ENCODE measurements around the gene DBF4. TPM values are rescaled to one million over a fixed set of nuclear protein-coding genes. Genes with fewer than 3 reads are reported as not detected.
A peak's percentile ranks its signal among the peaks of the same experiment; 100 is the strongest.

DBF4 gene
- total RNA-seq, 1 experiment from 2014 or later = 70.7 TPM

DNA sequence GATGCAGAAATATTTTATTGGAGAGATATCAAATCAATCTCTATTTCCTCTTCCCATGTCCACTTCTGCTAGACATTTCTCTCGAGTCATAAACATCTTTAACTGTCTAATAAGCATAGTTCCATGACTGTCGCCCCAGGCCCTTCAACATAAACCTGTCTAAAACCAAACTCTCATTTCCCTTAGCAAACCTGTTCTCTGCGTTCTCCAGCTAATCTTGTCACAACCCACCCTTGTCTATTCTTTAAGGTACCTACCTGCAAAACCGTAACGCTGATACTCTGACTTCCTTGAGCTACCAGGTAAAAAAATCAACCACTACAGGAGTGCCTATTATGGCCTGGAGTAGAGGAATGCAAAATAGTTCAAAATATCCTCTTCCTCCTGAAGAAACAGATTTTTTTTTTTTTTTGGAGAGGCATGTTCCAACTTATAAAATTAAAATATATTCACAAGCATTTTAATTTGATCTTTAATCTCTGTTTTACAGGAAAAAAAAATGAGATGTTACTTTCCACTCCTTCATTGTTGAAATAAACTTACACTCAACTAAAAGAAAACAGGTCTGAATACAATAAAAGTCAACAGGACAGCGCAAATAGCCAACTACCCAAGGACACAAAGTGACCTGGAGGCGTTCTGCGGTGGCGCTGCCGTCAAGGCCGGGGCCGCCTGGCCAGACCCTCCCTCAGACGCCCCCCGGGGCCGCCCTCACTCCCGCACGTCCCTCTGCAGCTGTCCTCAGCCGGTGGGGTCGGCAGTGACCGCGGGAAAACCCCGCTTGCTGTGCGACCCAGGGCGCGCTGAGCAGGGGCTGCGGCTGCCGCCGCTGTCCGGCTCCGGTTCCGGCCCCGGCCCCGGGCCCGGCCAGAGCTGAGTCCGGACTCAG lies 898 bp upstream of the DBF4 start:
- Histone ChIP-seq H3K27ac (ENCODE audit: low read length) (peak overlapping the region; percentile 80), H3K4me3 (ENCODE audit: low read length) (peak overlapping the region; percentile 71), H3K36me3 (ENCODE audit: insufficient read depth, low read length) (peaks cover 51% of the 10 kb centered on the region), H3K9me3 (ENCODE audit: low read length) (no peaks in the 10 kb centered on the region; the same call in 1 of the 2 replicates), H3K9me2 (replicated peaks; ENCODE audit: insufficient read depth, low read length) (no peaks in the 10 kb centered on the region), H2AFZ (ENCODE audit: low read length) (peak overlapping the region; percentile 10), H3K4me1 (ENCODE audit: low read length) (peaks cover 38% of the 10 kb centered on the region), H3K9ac (ENCODE audit: low read length) (peak overlapping the region; percentile 96), H4K20me1 (ENCODE audit: insufficient read depth, low read depth, low read length) (no peaks in the 10 kb centered on the region; the same call in 1 of the 2 replicates), H3K79me2 (ENCODE audit: low read length) (peaks cover 96% of the 10 kb centered on the region), H3K27me3 (ENCODE audit: low read length) (no peaks in the 10 kb centered on the region), H3K4me2 (ENCODE audit: low read depth, low read length, poor library complexity, severe bottlenecking) (peak overlapping the region; percentile 72)
- DNase-seq = peak; percentile 66

DNA sequence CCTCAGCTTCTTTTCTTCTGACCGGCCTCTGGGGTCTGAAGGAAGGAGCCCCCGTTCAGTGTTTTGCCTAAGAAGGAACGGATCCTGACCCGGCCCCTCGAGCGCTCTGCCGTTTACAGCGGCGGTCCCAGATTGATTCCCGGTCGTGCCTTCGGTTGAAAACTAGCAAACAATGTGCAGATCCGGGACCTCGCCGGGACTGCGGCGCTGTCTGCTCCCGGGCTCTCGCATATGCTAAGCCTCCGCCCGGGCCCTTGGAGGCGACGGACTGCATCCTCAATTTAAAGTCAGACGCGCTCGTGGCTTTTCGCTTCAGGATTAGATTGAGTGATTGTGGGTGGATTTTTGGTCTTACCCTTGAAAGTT lies 559 bp downstream of the DBF4 start:
- Histone ChIP-seq H3K36me3 (ENCODE audit: insufficient read depth, low read length) (peaks cover 46% of the 10 kb centered on the region), H3K4me3 (ENCODE audit: low read length) (peak overlapping the region; percentile 88), H3K4me1 (ENCODE audit: low read length) (peaks cover 51% of the 10 kb centered on the region), H3K9me3 (ENCODE audit: low read length) (no peaks in the 10 kb centered on the region), H3K79me2 (ENCODE audit: low read length) (peaks cover 96% of the 10 kb centered on the region), H3K4me2 (ENCODE audit: low read depth, low read length, poor library complexity, severe bottlenecking) (peak overlapping the region; percentile 85), H3K9ac (ENCODE audit: low read length) (peak overlapping the region; percentile 96), H3K9me2 (replicated peaks; ENCODE audit: insufficient read depth, low read length) (no peaks in the 10 kb centered on the region), H3K27me3 (ENCODE audit: low read length) (no peaks in the 10 kb centered on the region), H2AFZ (ENCODE audit: low read length) (peak overlapping the region; percentile 30; the same call in 1 of the 2 replicates), H4K20me1 (ENCODE audit: insufficient read depth, low read depth, low read length) (no peaks in the 10 kb centered on the region; the same call in 1 of the 2 replicates), H3K27ac (ENCODE audit: low read length) (peak overlapping the region; percentile 92)
- DNase-seq = peak; percentile 80

DNA sequence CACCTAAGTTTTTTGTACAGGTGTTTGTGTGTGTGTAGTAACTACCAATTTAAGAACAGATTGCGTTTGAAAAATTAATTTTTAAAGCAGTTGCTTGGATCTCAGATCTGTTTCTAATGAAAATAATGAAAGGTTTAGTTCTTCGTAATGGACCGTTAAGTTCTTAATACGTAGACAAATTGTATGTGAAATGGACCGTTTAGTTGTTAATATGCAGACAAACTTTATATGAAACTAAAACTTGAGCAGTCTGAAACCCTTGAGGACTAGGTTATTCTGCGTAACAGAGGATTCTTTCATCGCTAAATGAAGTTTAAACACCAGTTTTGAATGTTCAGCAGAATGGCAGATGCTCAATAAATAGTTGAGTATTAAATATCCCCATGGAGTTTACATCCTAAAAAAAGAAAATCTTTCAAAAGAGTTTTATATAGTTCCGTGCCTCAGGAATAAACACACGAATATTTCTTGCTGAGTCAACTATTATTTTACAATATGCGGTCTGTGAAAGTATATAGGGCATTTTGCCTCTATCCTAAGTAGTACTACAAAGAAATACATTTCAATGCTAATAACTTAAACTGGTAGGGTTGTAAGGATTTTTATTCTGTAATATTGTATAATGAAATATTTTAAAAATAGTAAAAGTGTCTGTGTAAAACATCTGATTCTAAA lies 1.2 kb downstream of the DBF4 start:
- H3K9ac ChIP-seq (ENCODE audit: low read length) = peak overlapping the region; percentile 96
- H3K27me3 ChIP-seq (ENCODE audit: low read length) = no peaks in the 10 kb centered on the region
- peak overlapping the region; percentile 92 for H3K27ac ChIP-seq (ENCODE audit: low read length)
- H4K20me1 ChIP-seq (ENCODE audit: insufficient read depth, low read depth, low read length) = no peaks in the 10 kb centered on the region; the same call in 1 of the 2 replicates
- peaks cover 96% of the 10 kb centered on the region for H3K79me2 ChIP-seq (ENCODE audit: low read length)
- H3K4me1 ChIP-seq (ENCODE audit: low read length) = peaks cover 57% of the 10 kb centered on the region
- H3K9me2 ChIP-seq (replicated peaks; ENCODE audit: insufficient read depth, low read length) = no peaks in the 10 kb centered on the region
- peak overlapping the region; percentile 88 for H3K4me3 ChIP-seq (ENCODE audit: low read length)
- peak overlapping the region; percentile 85 for H3K4me2 ChIP-seq (ENCODE audit: low read depth, low read length, poor library complexity, severe bottlenecking)
- peak overlapping the region; percentile 30; the same call in 1 of the 2 replicates for H2AFZ ChIP-seq (ENCODE audit: low read length)
- peak; percentile 48 for DNase-seq
- no peaks in the 10 kb centered on the region for H3K9me3 ChIP-seq (ENCODE audit: low read length)
- peaks cover 46% of the 10 kb centered on the region for H3K36me3 ChIP-seq (ENCODE audit: insufficient read depth, low read length)

DNA sequence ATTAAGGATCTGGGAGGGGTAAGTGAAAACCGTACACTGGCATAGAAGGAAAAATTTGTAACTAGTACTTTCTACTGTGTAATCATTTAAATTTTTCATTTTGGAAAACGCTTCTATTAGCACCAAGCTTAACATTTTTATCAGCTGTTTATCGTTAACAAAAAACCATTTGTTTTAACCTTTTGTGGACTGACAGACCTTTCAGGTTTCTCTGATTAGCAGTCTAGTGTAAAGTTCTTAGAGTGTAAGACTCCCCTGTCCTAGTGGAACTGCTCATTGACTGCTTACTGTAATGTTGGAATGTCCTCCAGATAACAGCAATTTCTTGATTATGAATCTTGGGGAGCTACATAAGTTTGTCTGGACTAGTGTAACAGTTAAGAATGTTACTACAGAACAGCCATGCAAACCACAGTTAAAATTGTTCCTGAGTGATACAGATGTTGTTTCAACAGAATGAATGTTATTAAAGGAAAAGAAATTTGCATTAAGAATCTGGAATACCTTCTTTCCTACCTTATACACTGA lies 2.0 kb downstream of the DBF4 start:
- Histone ChIP-seq H3K36me3 (ENCODE audit: insufficient read depth, low read length) (peaks cover 43% of the 10 kb centered on the region), H4K20me1 (ENCODE audit: insufficient read depth, low read depth, low read length) (no peaks in the 10 kb centered on the region; the same call in 1 of the 2 replicates), H3K4me1 (ENCODE audit: low read length) (peaks cover 64% of the 10 kb centered on the region), H3K9me3 (ENCODE audit: low read length) (no peaks in the 10 kb centered on the region), H2AFZ (ENCODE audit: low read length) (no peak overlapping the region), H3K27me3 (ENCODE audit: low read length) (no peaks in the 10 kb centered on the region), H3K27ac (ENCODE audit: low read length) (peak overlapping the region; percentile 92; the same call in 1 of the 2 replicates), H3K4me3 (ENCODE audit: low read length) (peak overlapping the region; percentile 88), H3K9ac (ENCODE audit: low read length) (peak overlapping the region; percentile 96), H3K9me2 (replicated peaks; ENCODE audit: insufficient read depth, low read length) (no peaks in the 10 kb centered on the region), H3K4me2 (ENCODE audit: low read depth, low read length, poor library complexity, severe bottlenecking) (peak overlapping the region; percentile 85), H3K79me2 (ENCODE audit: low read length) (peaks cover 96% of the 10 kb centered on the region)
- no peak for DNase-seq

DNA sequence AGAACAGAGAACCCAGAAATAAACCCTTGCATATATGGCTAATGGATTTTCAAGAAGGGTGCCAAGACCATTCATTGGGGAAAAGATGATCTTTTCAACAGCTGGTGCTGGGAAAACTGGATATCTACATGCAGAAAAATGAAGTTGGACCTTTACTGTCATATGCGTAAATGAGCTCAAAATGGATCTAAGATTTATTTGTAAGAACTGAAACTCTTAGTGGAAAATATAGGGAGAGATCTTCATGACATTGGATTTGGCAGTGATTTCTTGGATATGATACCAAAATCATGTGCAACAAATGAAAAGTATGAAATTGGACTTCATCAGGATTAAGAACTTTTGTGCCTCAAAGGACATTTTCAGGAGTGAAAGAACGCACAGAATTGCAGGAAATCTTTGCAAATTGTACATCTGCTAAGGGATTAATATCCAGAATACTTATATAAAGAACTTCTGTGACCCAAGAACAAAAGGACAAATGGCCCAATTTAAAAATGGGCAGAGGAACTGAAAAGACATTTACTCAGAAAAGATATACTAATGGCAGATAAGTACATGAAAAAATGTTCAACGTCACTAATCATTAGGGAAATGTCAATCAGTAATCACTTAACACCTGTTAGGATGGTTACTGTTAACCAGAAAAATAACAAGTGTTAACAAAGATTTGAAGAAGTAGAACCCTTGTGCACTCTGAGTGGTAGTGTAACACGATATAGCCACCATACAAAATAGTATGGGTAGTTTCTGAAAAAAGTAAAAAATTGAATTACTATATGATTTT lies 6.1 kb downstream of the DBF4 start:
- H3K27me3 ChIP-seq (ENCODE audit: low read length) = no peaks in the 10 kb centered on the region
- DNase-seq = no peak
- no peak overlapping the region for H3K4me2 ChIP-seq (ENCODE audit: low read depth, low read length, poor library complexity, severe bottlenecking)
- no peaks in the 10 kb centered on the region for H3K9me3 ChIP-seq (ENCODE audit: low read length)
- no peaks in the 10 kb centered on the region; the same call in 1 of the 2 replicates for H4K20me1 ChIP-seq (ENCODE audit: insufficient read depth, low read depth, low read length)
- no peak overlapping the region for H3K9ac ChIP-seq (ENCODE audit: low read length)
- H3K4me1 ChIP-seq (ENCODE audit: low read length) = peaks cover 55% of the 10 kb centered on the region
- H3K79me2 ChIP-seq (ENCODE audit: low read length) = peaks cover 95% of the 10 kb centered on the region
- H3K4me3 ChIP-seq (ENCODE audit: low read length) = no peak overlapping the region
- H3K27ac ChIP-seq (ENCODE audit: low read length) = no peak overlapping the region
- peaks cover 63% of the 10 kb centered on the region for H3K36me3 ChIP-seq (ENCODE audit: insufficient read depth, low read length)
- H2AFZ ChIP-seq (ENCODE audit: low read length) = no peak overlapping the region
- H3K9me2 ChIP-seq (replicated peaks; ENCODE audit: insufficient read depth, low read length) = no peaks in the 10 kb centered on the region

DNA sequence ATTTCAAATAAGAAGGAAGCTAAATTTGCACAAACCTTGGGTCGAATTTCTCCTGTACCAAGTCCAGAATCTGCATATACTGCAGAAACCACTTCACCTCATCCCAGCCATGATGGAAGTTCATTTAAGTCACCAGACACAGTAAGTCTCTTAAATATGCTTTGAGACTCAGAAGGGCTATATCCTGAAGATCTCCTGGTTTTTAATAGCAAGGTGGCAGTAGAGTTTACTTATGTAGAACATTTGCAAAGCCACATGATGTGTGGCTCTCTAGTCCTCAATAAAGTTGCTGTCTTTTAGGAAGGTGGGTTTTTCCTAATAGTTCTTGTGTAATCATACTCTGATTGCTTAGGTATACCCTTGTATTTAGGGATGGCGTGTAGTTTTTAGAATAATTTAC lies 8.7 kb downstream of the DBF4 start:
- no peak for DNase-seq
- Histone ChIP-seq H3K9me2 (replicated peaks; ENCODE audit: insufficient read depth, low read length) (no peaks in the 10 kb centered on the region), H3K4me1 (ENCODE audit: low read length) (peaks cover 35% of the 10 kb centered on the region), H3K4me2 (ENCODE audit: low read depth, low read length, poor library complexity, severe bottlenecking) (no peak overlapping the region), H2AFZ (ENCODE audit: low read length) (no peak overlapping the region), H4K20me1 (ENCODE audit: insufficient read depth, low read depth, low read length) (no peaks in the 10 kb centered on the region), H3K36me3 (ENCODE audit: insufficient read depth, low read length) (peaks cover 64% of the 10 kb centered on the region), H3K9ac (ENCODE audit: low read length) (no peak overlapping the region), H3K9me3 (ENCODE audit: low read length) (no peaks in the 10 kb centered on the region), H3K4me3 (ENCODE audit: low read length) (no peak overlapping the region), H3K27ac (ENCODE audit: low read length) (no peak overlapping the region), H3K27me3 (ENCODE audit: low read length) (no peaks in the 10 kb centered on the region), H3K79me2 (ENCODE audit: low read length) (peaks cover 95% of the 10 kb centered on the region)

DNA sequence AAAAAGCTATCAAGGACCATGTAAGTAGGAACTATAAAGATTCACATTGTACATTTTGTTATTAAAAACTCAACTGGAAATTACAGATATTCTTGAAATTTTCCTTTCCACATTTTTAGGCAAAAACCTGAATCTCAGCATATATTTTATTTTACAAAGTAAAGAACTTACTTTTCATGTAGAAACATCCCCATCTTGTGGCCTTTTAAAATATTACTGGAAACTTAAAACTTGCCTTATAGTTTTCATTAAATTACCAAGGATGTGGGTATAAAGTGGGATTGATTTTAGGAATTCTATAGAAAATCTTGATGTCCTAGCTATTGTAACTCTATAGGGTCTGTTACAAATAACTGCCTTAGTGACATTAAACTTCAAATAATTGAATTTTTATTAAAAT lies 10.6 kb downstream of the DBF4 start:
- Histone ChIP-seq H3K27ac (ENCODE audit: low read length) (no peak overlapping the region), H3K27me3 (ENCODE audit: low read length) (no peaks in the 10 kb centered on the region), H3K4me2 (ENCODE audit: low read depth, low read length, poor library complexity, severe bottlenecking) (no peak overlapping the region), H3K4me3 (ENCODE audit: low read length) (no peak overlapping the region), H3K36me3 (ENCODE audit: insufficient read depth, low read length) (peaks cover 65% of the 10 kb centered on the region), H3K9me3 (ENCODE audit: low read length) (no peaks in the 10 kb centered on the region), H2AFZ (ENCODE audit: low read length) (no peak overlapping the region), H3K9ac (ENCODE audit: low read length) (no peak overlapping the region), H4K20me1 (ENCODE audit: insufficient read depth, low read depth, low read length) (no peaks in the 10 kb centered on the region), H3K9me2 (replicated peaks; ENCODE audit: insufficient read depth, low read length) (no peaks in the 10 kb centered on the region), H3K4me1 (ENCODE audit: low read length) (peaks cover 18% of the 10 kb centered on the region), H3K79me2 (ENCODE audit: low read length) (peaks cover 95% of the 10 kb centered on the region)
- DNase-seq = peak; percentile 77
